Bronchial epithelial cell (primary cell): ENCODE results near the gene CYB5R4. TPM values are rescaled to one million over a fixed set of nuclear protein-coding genes. Genes with fewer than 3 reads are reported as not detected.
"Not testable (repeated sequence)": the region's sequence is repeated elsewhere in the genome, so short reads cannot be mapped to it uniquely, and the experiment has no call there.

Experiments
- DNase-seq: peaks from one replicate; pipeline ENCODE4 v3.0.0-alpha.2; 2010; ENCODE audit warnings: low read depth
- FAIRE-seq: peaks from 2 replicates; lab custom pipeline; 2011; peaks lifted over from hg19 to GRCh38; lab: Jason Lieb, UNC
- H3K27me3 ChIP-seq: 2 replicates; pipeline ENCODE4 v1.5.1; 2011; ENCODE audit warnings: low read length; ENCODE audit not compliant: control insufficient read depth, insufficient read depth
- H3K36me3 ChIP-seq: 2 replicates; pipeline ENCODE4 v1.5.1; 2011; ENCODE audit warnings: low read length; ENCODE audit not compliant: control insufficient read depth, insufficient read depth
- H3K4me3 ChIP-seq: 2 replicates; pipeline ENCODE4 v1.5.1; 2011; ENCODE audit warnings: mild to moderate bottlenecking, low read depth, low read length, control low read depth
- total RNA-seq: library from RNA; depleted of rRNA; stranded (reverse); fragments of >200 nt; gene quantifications from 2 replicates; pipeline ENCODE4 v1.2.1, GENCODE V29; 2014
- TF ChIP-seq, protein P1 (sequence below): IDR thresholded peaks from 2 replicates; pipeline ENCODE4 v1.5.1; 2011; ENCODE audit warnings: mild to moderate bottlenecking, moderate library complexity, low read length, control low read depth, inconsistent platforms; ENCODE audit not compliant: insufficient read depth, severe bottlenecking

CYB5R4 gene
- total RNA-seq, 1 donor from 2014 or later, result 4.7 TPM

GRCh38 chr6:83889621-83890020 lies 30.1 kb downstream of the CYB5R4 start:
- DNase-seq, result no peak
- H3K27me3 ChIP-seq, result no peaks in the 10 kb centered on the region
- TF ChIP-seq, protein P1, sequence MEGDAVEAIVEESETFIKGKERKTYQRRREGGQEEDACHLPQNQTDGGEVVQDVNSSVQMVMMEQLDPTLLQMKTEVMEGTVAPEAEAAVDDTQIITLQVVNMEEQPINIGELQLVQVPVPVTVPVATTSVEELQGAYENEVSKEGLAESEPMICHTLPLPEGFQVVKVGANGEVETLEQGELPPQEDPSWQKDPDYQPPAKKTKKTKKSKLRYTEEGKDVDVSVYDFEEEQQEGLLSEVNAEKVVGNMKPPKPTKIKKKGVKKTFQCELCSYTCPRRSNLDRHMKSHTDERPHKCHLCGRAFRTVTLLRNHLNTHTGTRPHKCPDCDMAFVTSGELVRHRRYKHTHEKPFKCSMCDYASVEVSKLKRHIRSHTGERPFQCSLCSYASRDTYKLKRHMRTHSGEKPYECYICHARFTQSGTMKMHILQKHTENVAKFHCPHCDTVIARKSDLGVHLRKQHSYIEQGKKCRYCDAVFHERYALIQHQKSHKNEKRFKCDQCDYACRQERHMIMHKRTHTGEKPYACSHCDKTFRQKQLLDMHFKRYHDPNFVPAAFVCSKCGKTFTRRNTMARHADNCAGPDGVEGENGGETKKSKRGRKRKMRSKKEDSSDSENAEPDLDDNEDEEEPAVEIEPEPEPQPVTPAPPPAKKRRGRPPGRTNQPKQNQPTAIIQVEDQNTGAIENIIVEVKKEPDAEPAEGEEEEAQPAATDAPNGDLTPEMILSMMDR, result no peak
- no peak overlapping the region for H3K4me3 ChIP-seq
- H3K36me3 ChIP-seq, result no peaks in the 10 kb centered on the region
- no peak for FAIRE-seq

GRCh38 chr6:83890520-83890919 lies 31.0 kb downstream of the CYB5R4 start:
- DNase-seq, result no peak
- no peaks in the 10 kb centered on the region for H3K36me3 ChIP-seq
- H3K4me3 ChIP-seq, result no peak overlapping the region
- TF ChIP-seq, protein P1, result no peak
- H3K27me3 ChIP-seq, result no peaks in the 10 kb centered on the region
- no peak for FAIRE-seq

- FAIRE-seq, result no peak
These were observed 32.1 kb downstream of the CYB5R4 start for GRCh38 chr6:83891586-83891985.

GRCh38 chr6:83893024-83893423 lies 33.5 kb downstream of the CYB5R4 start:
- H3K36me3 ChIP-seq, result no peaks in the 10 kb centered on the region
- FAIRE-seq (no peak), DNase-seq (no peak)
- H3K4me3 ChIP-seq, result no peak overlapping the region
- TF ChIP-seq, protein P1, result no peak
- no peaks in the 10 kb centered on the region for H3K27me3 ChIP-seq

More at GRCh38 chr6:83891586-83891985, 32.1 kb downstream of the CYB5R4 start:
- Histone ChIP-seq H3K4me3 (no peak overlapping the region), H3K36me3 (no peaks in the 10 kb centered on the region), H3K27me3 (no peaks in the 10 kb centered on the region)
- DNase-seq, result no peak
- TF ChIP-seq, protein P1, result no peak

DNA sequence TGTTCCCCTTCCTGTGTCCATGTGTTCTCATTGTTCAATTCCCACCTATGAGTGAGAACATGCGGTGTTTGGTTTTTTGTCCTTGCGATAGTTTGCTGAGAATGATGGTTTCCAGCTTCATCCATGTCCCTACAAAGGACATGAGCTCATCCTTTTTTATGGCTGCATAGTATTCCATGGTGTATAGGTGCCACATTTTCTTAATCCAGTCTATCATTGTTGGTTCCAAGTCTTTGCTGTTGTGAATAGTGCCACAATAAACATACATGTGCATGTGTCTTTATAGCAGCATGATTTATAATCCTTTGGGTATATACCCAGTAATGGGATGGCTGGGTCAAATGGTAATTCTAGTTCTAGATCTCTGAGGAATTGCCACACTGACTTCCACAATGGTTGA lies 37.6 kb downstream of the CYB5R4 start:
- not testable (repeated sequence) for DNase-seq, H3K4me3 ChIP-seq, H3K36me3 ChIP-seq, FAIRE-seq, H3K27me3 ChIP-seq

DNA sequence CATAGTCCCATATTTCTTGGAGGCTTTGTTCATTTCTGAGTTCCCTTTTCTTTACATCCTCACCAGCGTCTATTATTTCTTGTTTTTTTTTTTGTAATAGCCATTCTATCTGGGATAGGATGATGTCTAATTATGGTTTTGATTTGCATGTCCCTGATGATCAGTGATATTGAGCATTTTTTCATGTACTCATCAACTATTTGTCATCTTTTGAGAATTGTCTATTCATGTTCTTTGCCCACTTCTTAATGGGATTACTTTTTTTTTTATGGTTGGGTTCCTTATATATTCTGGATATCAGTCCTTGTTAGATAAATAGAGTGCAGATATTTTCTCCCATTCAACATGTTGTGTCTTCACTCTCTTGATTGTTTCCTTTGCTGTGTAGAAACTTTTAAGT lies 42.1 kb downstream of the CYB5R4 start:
- no peak for FAIRE-seq
- TF ChIP-seq, protein P1, result no peak
- no peaks in the 10 kb centered on the region for H3K27me3 ChIP-seq
- H3K4me3 ChIP-seq, result no peak overlapping the region
- DNase-seq, result no peak
- no peaks in the 10 kb centered on the region for H3K36me3 ChIP-seq
